Neural cell (in vitro differentiated cells): ENCODE data around the gene RNF169. TPM values are rescaled to one million over a fixed set of nuclear protein-coding genes. Genes with fewer than 3 reads are reported as not detected.

Source experiments
- H2AFZ ChIP-seq: fragments of 200-600, 300-800 bp; sonication (generic), shearing (Covaris generic); 2 replicates; pipeline ENCODE4 v1.6.0; 2014; ENCODE audit warnings: low read depth, mild to moderate bottlenecking, antibody characterized with exemption, low read length, moderate library complexity
- H3F3A ChIP-seq: fragments of 200-600 bp; shearing (Covaris generic); 2 replicates; pipeline ENCODE4 v1.6.1; 2016; ENCODE audit warnings: mild to moderate bottlenecking, moderate library complexity, mixed read lengths, antibody characterized with exemption, low read length; ENCODE audit not compliant: insufficient read depth, poor library complexity, severe bottlenecking
- H3K27ac ChIP-seq: fragments of 200-600, 300-800 bp; sonication (generic), shearing (Covaris generic); 2 replicates; pipeline ENCODE4 v1.5.1; 2014; ENCODE audit warnings: mild to moderate bottlenecking, low read length, moderate library complexity
- H3K27me3 ChIP-seq: fragments of 300-800, 200-600 bp; sonication (generic), shearing (Covaris generic); 2 replicates; pipeline ENCODE4 v1.6.0; 2014; ENCODE audit warnings: mild to moderate bottlenecking, low read depth, low read length, moderate library complexity; ENCODE audit not compliant: insufficient read depth
- H3K36me3 ChIP-seq: fragments of 300-800, 200-600 bp; sonication (generic), shearing (Covaris generic); 2 replicates; pipeline ENCODE4 v1.5.1; 2014; ENCODE audit warnings: mild to moderate bottlenecking, antibody characterized with exemption, low read length, moderate library complexity; ENCODE audit not compliant: insufficient read depth
- H3K4me2 ChIP-seq: fragments of 300-800, 200-600 bp; sonication (generic), shearing (Covaris generic); 2 replicates; pipeline ENCODE4 v1.6.0; 2014; ENCODE audit warnings: mild to moderate bottlenecking, low read length
- H3K4me3 ChIP-seq: fragments of 300-800, 200-600 bp; sonication (generic), shearing (Covaris generic); 2 replicates; pipeline ENCODE4 v1.5.1; 2014; ENCODE audit warnings: mild to moderate bottlenecking, low read length, moderate library complexity
- H3K79me2 ChIP-seq: fragments of 200-600 bp; shearing (Covaris generic); replicated peaks from 2 replicates; pipeline ENCODE4 v1.6.0; 2014; ENCODE audit warnings: mild to moderate bottlenecking, low read length, moderate library complexity; ENCODE audit not compliant: insufficient read depth
- H3K9ac ChIP-seq: fragments of 300-800, 200-600 bp; sonication (generic), shearing (Covaris generic); 2 replicates; pipeline ENCODE4 v1.6.1; 2016; ENCODE audit warnings: mild to moderate bottlenecking, low read length, mixed read lengths
- H3K9me2 ChIP-seq: fragments of 200-600 bp; shearing (Covaris generic); 2 replicates; pipeline ENCODE4 v1.6.1; 2016; ENCODE audit warnings: mild to moderate bottlenecking, low read length, mixed read lengths; ENCODE audit not compliant: insufficient read depth
- H3K9me3 ChIP-seq: fragments of 200-600, 300-800 bp; sonication (generic), shearing (Covaris generic); 2 replicates; pipeline ENCODE4 v1.6.1; 2016; ENCODE audit warnings: mild to moderate bottlenecking, mixed run types, low read length, moderate library complexity, mixed read lengths
- H4K20me1 ChIP-seq: fragments of 200-600 bp; shearing (Covaris generic); 2 replicates; pipeline ENCODE4 v1.6.1; 2016; ENCODE audit warnings: mild to moderate bottlenecking, mixed run types; ENCODE audit not compliant: insufficient read depth
- EP300 ChIP-seq: fragments of 450-650 bp; conservative IDR thresholded peaks from 2 replicates; pipeline ENCODE4 v1.6.1; 2014; ENCODE audit warnings: antibody characterized with exemption, mild to moderate bottlenecking, moderate library complexity; ENCODE audit not compliant: poor library complexity, severe bottlenecking
- EZH2 ChIP-seq: fragments of 200-600, 300-800 bp; shearing (Covaris generic), sonication (generic); IDR thresholded peaks from 2 replicates; pipeline ENCODE4 v1.6.1; 2014; ENCODE audit warnings: antibody characterized with exemption, low read length, borderline replicate concordance, mild to moderate bottlenecking; ENCODE audit not compliant: insufficient read depth, poor library complexity, severe bottlenecking
- MXI1 ChIP-seq: fragments of 450-650 bp; conservative IDR thresholded peaks from 2 replicates; pipeline ENCODE4 v1.6.1; 2014; ENCODE audit warnings: antibody characterized with exemption, mild to moderate bottlenecking; ENCODE audit not compliant: poor library complexity, severe bottlenecking
- POLR2AphosphoS5 ChIP-seq: IDR thresholded peaks from 2 replicates; pipeline ENCODE4 v1.6.1; 2012
- RAD21 ChIP-seq: fragments of 450-650 bp; conservative IDR thresholded peaks from 2 replicates; pipeline ENCODE4 v1.6.1; 2014; ENCODE audit warnings: antibody characterized with exemption, mild to moderate bottlenecking, moderate library complexity
- SMC3 ChIP-seq: fragments of 450-650 bp; conservative IDR thresholded peaks from 2 replicates; pipeline ENCODE4 v1.6.1; 2014; ENCODE audit warnings: antibody characterized with exemption, mild to moderate bottlenecking, moderate library complexity; ENCODE audit not compliant: poor library complexity
- TAF1 ChIP-seq: IDR thresholded peaks from 2 replicates; pipeline ENCODE4 v1.6.1; 2012; ENCODE audit warnings: low read depth
- polyA plus RNA-seq: library from polyadenylated mRNA; depleted of rRNA; stranded (reverse); fragments of >200 nt; gene quantifications from 2 replicates; pipeline ENCODE4 v1.2.3, GENCODE V29; 2014
- TF ChIP-seq, protein P1 (sequence below): fragments of 450-650 bp; IDR thresholded peaks from 2 replicates; pipeline ENCODE4 v1.5.1; 2014; ENCODE audit warnings: antibody characterized with exemption, mild to moderate bottlenecking, moderate library complexity; ENCODE audit not compliant: poor library complexity, severe bottlenecking
- TF ChIP-seq, protein P2 (sequence below): IDR thresholded peaks from 2 replicates; pipeline ENCODE4 v1.6.1; 2012; ENCODE audit warnings: borderline replicate concordance

The RNF169 gene
- polyA plus RNA-seq, 1 donor from 2014 or later, result 10.6 TPM

DNA sequence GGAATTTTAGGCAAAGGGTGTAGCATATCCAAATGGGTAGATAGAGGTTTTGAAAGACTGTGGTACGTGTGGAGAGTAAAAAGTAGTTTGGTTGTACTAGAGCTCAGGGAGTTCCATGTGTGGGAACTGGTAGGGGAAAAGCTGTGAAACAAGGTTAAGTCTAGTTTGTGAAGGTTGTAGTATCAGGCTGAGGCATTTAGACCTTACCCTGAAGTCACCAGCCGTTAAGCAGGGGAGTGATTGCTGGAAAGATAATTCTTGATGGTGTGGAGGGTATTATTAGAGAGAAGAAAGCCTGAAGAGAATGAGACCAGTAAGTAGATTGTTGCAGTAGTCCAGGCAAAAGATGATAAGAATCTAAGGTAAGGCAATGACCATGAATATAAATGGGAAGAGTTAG is 68.0 kb downstream of the RNF169 start:
- TF ChIP-seq POLR2AphosphoS5 (no peak), TAF1 (no peak), EZH2 (no peak), MXI1 (no peak), SMC3 (no peak), RAD21 (no peak), EP300 (no peak)
- TF ChIP-seq, protein P1, sequence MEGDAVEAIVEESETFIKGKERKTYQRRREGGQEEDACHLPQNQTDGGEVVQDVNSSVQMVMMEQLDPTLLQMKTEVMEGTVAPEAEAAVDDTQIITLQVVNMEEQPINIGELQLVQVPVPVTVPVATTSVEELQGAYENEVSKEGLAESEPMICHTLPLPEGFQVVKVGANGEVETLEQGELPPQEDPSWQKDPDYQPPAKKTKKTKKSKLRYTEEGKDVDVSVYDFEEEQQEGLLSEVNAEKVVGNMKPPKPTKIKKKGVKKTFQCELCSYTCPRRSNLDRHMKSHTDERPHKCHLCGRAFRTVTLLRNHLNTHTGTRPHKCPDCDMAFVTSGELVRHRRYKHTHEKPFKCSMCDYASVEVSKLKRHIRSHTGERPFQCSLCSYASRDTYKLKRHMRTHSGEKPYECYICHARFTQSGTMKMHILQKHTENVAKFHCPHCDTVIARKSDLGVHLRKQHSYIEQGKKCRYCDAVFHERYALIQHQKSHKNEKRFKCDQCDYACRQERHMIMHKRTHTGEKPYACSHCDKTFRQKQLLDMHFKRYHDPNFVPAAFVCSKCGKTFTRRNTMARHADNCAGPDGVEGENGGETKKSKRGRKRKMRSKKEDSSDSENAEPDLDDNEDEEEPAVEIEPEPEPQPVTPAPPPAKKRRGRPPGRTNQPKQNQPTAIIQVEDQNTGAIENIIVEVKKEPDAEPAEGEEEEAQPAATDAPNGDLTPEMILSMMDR, result no peak
- TF ChIP-seq, protein P2, sequence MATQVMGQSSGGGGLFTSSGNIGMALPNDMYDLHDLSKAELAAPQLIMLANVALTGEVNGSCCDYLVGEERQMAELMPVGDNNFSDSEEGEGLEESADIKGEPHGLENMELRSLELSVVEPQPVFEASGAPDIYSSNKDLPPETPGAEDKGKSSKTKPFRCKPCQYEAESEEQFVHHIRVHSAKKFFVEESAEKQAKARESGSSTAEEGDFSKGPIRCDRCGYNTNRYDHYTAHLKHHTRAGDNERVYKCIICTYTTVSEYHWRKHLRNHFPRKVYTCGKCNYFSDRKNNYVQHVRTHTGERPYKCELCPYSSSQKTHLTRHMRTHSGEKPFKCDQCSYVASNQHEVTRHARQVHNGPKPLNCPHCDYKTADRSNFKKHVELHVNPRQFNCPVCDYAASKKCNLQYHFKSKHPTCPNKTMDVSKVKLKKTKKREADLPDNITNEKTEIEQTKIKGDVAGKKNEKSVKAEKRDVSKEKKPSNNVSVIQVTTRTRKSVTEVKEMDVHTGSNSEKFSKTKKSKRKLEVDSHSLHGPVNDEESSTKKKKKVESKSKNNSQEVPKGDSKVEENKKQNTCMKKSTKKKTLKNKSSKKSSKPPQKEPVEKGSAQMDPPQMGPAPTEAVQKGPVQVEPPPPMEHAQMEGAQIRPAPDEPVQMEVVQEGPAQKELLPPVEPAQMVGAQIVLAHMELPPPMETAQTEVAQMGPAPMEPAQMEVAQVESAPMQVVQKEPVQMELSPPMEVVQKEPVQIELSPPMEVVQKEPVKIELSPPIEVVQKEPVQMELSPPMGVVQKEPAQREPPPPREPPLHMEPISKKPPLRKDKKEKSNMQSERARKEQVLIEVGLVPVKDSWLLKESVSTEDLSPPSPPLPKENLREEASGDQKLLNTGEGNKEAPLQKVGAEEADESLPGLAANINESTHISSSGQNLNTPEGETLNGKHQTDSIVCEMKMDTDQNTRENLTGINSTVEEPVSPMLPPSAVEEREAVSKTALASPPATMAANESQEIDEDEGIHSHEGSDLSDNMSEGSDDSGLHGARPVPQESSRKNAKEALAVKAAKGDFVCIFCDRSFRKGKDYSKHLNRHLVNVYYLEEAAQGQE, result no peak
- Histone ChIP-seq H3K4me2 (no peak overlapping the region), H3K27me3 (no peaks in the 10 kb centered on the region), H2AFZ (no peak overlapping the region), H3F3A (no peaks in the 10 kb centered on the region), H3K27ac (no peak overlapping the region), H4K20me1 (no peaks in the 10 kb centered on the region), H3K36me3 (peaks cover 4% of the 10 kb centered on the region), H3K79me2 (no peaks in the 10 kb centered on the region), H3K4me3 (no peak overlapping the region), H3K9me2 (no peaks in the 10 kb centered on the region), H3K9me3 (no peaks in the 10 kb centered on the region), H3K9ac (no peak overlapping the region)

DNA sequence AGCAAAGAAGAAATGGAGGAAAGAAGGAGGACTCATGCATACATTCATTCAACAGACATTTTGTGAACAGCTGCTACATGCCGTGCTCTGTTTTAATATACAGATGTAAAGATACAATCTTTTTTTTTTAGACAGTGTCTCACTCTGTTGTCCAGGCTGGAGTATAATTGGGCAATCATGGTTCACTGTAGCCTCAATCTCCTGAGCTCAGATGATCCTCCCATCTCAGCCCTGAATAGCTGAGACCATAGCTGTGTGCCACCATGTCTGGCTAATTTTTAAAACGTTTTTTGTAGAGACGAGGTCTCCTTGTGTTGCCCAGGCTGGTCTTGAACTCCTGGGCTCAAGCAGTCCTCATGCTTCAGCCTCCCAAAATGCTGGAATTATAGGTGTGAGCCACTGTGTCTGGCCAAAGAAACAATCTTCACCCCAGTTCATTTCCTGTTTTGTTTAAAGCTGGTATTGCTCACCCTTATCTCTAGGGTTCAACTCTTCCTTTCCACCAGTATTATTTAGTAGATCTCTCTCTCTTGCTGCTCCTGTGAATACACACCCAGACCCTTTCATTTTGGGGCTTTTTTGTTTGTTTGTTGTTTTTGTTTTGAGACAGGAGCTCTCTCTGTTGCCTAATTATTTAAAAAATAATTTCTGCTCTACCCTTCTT is 69.8 kb downstream of the RNF169 start:
- Histone ChIP-seq H3K27ac (no peak overlapping the region), H3K27me3 (no peaks in the 10 kb centered on the region), H3K4me3 (no peak overlapping the region), H3F3A (no peaks in the 10 kb centered on the region), H3K9me2 (no peaks in the 10 kb centered on the region), H3K4me2 (no peak overlapping the region), H3K79me2 (no peaks in the 10 kb centered on the region), H3K9me3 (no peaks in the 10 kb centered on the region), H2AFZ (no peak overlapping the region), H3K9ac (no peak overlapping the region), H4K20me1 (no peaks in the 10 kb centered on the region), H3K36me3 (peaks cover 4% of the 10 kb centered on the region)
- TF ChIP-seq TAF1, result no peak
- TF ChIP-seq, protein P2, result no peak
- no peak for TF ChIP-seq MXI1
- TF ChIP-seq, protein P1, result no peak
- TF ChIP-seq SMC3, result no peak
- TF ChIP-seq EP300, result no peak
- TF ChIP-seq RAD21, result no peak
- TF ChIP-seq EZH2, result no peak
- no peak for TF ChIP-seq POLR2AphosphoS5
